GM12892 (cell line): ENCODE measurements around the gene NEXN.

Experiments used
- POLR2A ChIP-seq: IDR thresholded peaks from 2 replicates; pipeline ENCODE4 v1.6.1; 2011; ENCODE audit warnings: low read depth, low read length, control low read depth
- POLR2AphosphoS5 ChIP-seq: IDR thresholded peaks from 2 replicates; pipeline ENCODE4 v1.6.1; 2011; ENCODE audit warnings: low read depth, low read length, control low read depth
- TAF1 ChIP-seq: IDR thresholded peaks from 2 replicates; pipeline ENCODE4 v1.6.1; 2011; ENCODE audit warnings: low read depth, mild to moderate bottlenecking, control low read depth, low read length, borderline replicate concordance

- TF ChIP-seq POLR2A (no peak), TAF1 (no peak), POLR2AphosphoS5 (no peak)
Measured at GRCh38 chr1:77972080-77972479, 83.7 kb downstream of the NEXN start.
